Mesenchymal stem cell (in vitro differentiated cells and primary cell): ENCODE results near the gene PLEKHG2.

Source experiments
- DNase-seq: peaks from one replicate; pipeline ENCODE4 v3.0.0-alpha.2; 2013
- H2AFZ ChIP-seq: one replicate; pipeline ENCODE4 v1.6.1; 2013; ENCODE audit warnings: low read depth, mild to moderate bottlenecking, control low read depth, inconsistent platforms, low read length, moderate library complexity
- H2AK5ac ChIP-seq: 2 replicates; pipeline ENCODE4 v1.6.1; 2013; ENCODE audit warnings: low read length, moderate library complexity, mild to moderate bottlenecking, inconsistent platforms; ENCODE audit not compliant: severe bottlenecking
- H2BK120ac ChIP-seq: one replicate; pipeline ENCODE4 v1.6.1; 2013; ENCODE audit warnings: low read depth, mild to moderate bottlenecking, inconsistent platforms, low read length, moderate library complexity
- H2BK12ac ChIP-seq, 2 experiments: one replicate each; pipeline ENCODE4 v1.6.1; 2013; ENCODE audit warnings: inconsistent platforms in 2 of 2, low read length in 2 of 2, mild to moderate bottlenecking in 2 of 2, moderate library complexity in 2 of 2, control low read depth in 1 of 2
- H2BK15ac ChIP-seq: one replicate; pipeline ENCODE4 v1.6.1; 2013; ENCODE audit warnings: mild to moderate bottlenecking, low read depth, inconsistent platforms; ENCODE audit not compliant: poor library complexity, severe bottlenecking
- H2BK5ac ChIP-seq: 2 replicates; pipeline ENCODE4 v1.6.1; 2013; ENCODE audit warnings: low read depth, mild to moderate bottlenecking, low read length, control low read depth, inconsistent platforms; ENCODE audit not compliant: poor library complexity, severe bottlenecking
- H3K14ac ChIP-seq, 2 experiments: one replicate each; pipeline ENCODE4 v1.6.1; 2013; ENCODE audit warnings: inconsistent platforms in 2 of 2, low read length in 2 of 2, control low read depth in 1 of 2, mild to moderate bottlenecking in 1 of 2, moderate library complexity in 1 of 2
- H3K18ac ChIP-seq, 2 experiments: one replicate each; pipeline ENCODE4 v1.6.1; 2013; ENCODE audit warnings: inconsistent platforms in 2 of 2, low read length in 2 of 2, control low read depth in 1 of 2, low read depth in 1 of 2, mild to moderate bottlenecking in 1 of 2
- H3K23ac ChIP-seq, 2 experiments: one replicate each; pipeline ENCODE4 v1.6.1; 2013; ENCODE audit warnings: inconsistent platforms in 2 of 2, low read length in 2 of 2, mild to moderate bottlenecking in 2 of 2, moderate library complexity in 2 of 2, control low read depth in 1 of 2
- H3K27ac ChIP-seq: 2 replicates; pipeline ENCODE4 v1.5.1; 2013; ENCODE audit warnings: mild to moderate bottlenecking, moderate library complexity, low read length, control low read depth, inconsistent platforms; ENCODE audit not compliant: poor library complexity, severe bottlenecking
- H3K27me3 ChIP-seq, 2 experiments: 2 replicates each; pipeline versions ENCODE4 v1.6.1 to v1.7.0; 2013; ENCODE audit warnings: low read length in 2 of 2, mild to moderate bottlenecking in 2 of 2, moderate library complexity in 2 of 2, control low read depth in 1 of 2, inconsistent platforms in 1 of 2; ENCODE audit not compliant: control insufficient read depth in 1 of 2, insufficient read depth in 1 of 2
- H3K36me3 ChIP-seq, 2 experiments: 2 replicates each; pipeline versions ENCODE4 v1.6.1 to v1.7.0; 2013; ENCODE audit warnings: low read length in 2 of 2, control low read depth in 1 of 2, inconsistent platforms in 1 of 2, low read depth in 1 of 2, mild to moderate bottlenecking in 1 of 2; ENCODE audit not compliant: insufficient read depth in 2 of 2, control insufficient read depth in 1 of 2
- H3K4ac ChIP-seq, 2 experiments: one replicate each; pipeline ENCODE4 v1.6.1; 2013; ENCODE audit warnings: inconsistent platforms in 2 of 2, low read length in 2 of 2, mild to moderate bottlenecking in 2 of 2, moderate library complexity in 2 of 2, control low read depth in 1 of 2, low read depth in 1 of 2
- H3K4me1 ChIP-seq: 2 replicates; pipeline ENCODE4 v1.6.1; 2013; ENCODE audit warnings: low read depth, low read length, control low read depth; ENCODE audit not compliant: control insufficient read depth, insufficient read depth
- H3K4me2 ChIP-seq: 2 replicates; pipeline ENCODE4 v1.6.1; 2013; ENCODE audit warnings: low read length, mild to moderate bottlenecking, inconsistent platforms; ENCODE audit not compliant: poor library complexity, severe bottlenecking
- H3K4me3 ChIP-seq, 2 experiments: 2 replicates each; pipeline versions ENCODE4 v1.5.1 to v1.7.0; 2013; ENCODE audit warnings: low read length in 2 of 2, mild to moderate bottlenecking in 2 of 2, control low read depth in 1 of 2, low read depth in 1 of 2; ENCODE audit not compliant: insufficient read depth in 1 of 2
- H3K79me1 ChIP-seq: replicated peaks from 2 replicates; pipeline ENCODE4 v1.6.1; 2013; ENCODE audit warnings: mild to moderate bottlenecking, control low read depth, low read length, inconsistent platforms; ENCODE audit not compliant: poor library complexity, severe bottlenecking
- H3K9ac ChIP-seq: 2 replicates; pipeline ENCODE4 v1.7.0; 2013; ENCODE audit warnings: mild to moderate bottlenecking, low read length, moderate library complexity
- H3K9me3 ChIP-seq: 2 replicates; pipeline ENCODE4 v1.7.0; 2013; ENCODE audit warnings: mild to moderate bottlenecking, low read length; ENCODE audit not compliant: control insufficient read depth
- H4K8ac ChIP-seq: one replicate; pipeline ENCODE4 v1.6.1; 2013; ENCODE audit warnings: inconsistent platforms, mild to moderate bottlenecking, low read length, moderate library complexity
- H4K91ac ChIP-seq: one replicate; pipeline ENCODE4 v1.6.1; 2013; ENCODE audit warnings: mild to moderate bottlenecking, low read length, inconsistent platforms
- WGBS: methylation state at CpG from one replicate; pipeline ENCODE4 v1.1.7; 2013; ENCODE audit warnings: mixed read lengths; 5-methylcytosine and 5-hydroxymethylcytosine counted together

The PLEKHG2 gene

GRCh38 chr19:39426170-39426569 lies 13.7 kb downstream of the PLEKHG2 start:
- Histone ChIP-seq H2BK12ac (no peak overlapping the region), H2AFZ (no peak overlapping the region), H3K27me3 (no peaks in the 10 kb centered on the region), H3K9me3 (no peaks in the 10 kb centered on the region), H3K27ac (peak overlapping the region; percentile 12), H3K4me1 (peaks cover 30% of the 10 kb centered on the region), H3K79me1 (peaks cover 20% of the 10 kb centered on the region), H3K9ac (no peak overlapping the region), H3K36me3 (peaks cover 26 to 52% of the 10 kb centered on the region in 2 experiments), H4K8ac (no peak overlapping the region), H3K18ac (no peak overlapping the region), H2AK5ac (peak overlapping the region; percentile 73), H2BK5ac (peak overlapping the region; percentile 10), H3K4me2 (no peak overlapping the region), H2BK15ac (no peak overlapping the region), H2BK120ac (no peak overlapping the region), H4K91ac (no peak overlapping the region), H3K23ac (no peak overlapping the region), H3K4ac (no peak overlapping the region), H3K14ac (no peak overlapping the region), H3K4me3 (no peak overlapping the region)
- WGBS, result 96% methylated on average over 4 of the region's 5 CpGs
- DNase-seq, result peak; percentile 39

- H3K4ac ChIP-seq, result peak overlapping the region in 1 of 2 experiments; percentile 40
- H2BK12ac ChIP-seq, result peak overlapping the region; percentile 69 to 91
- H2AFZ ChIP-seq, result no peak overlapping the region
- H2BK15ac ChIP-seq, result no peak overlapping the region
- H3K14ac ChIP-seq, result peak overlapping the region in 1 of 2 experiments; percentile 67
- no peak overlapping the region for H3K4me2 ChIP-seq
- H3K9ac ChIP-seq, result no peak overlapping the region
- no peaks in the 10 kb centered on the region for H3K27me3 ChIP-seq
- 93% methylated on average over 11 of the region's 11 CpGs for WGBS
- H3K36me3 ChIP-seq, result peaks cover 27 to 51% of the 10 kb centered on the region in 2 experiments
- peak overlapping the region; percentile 92 for H2BK5ac ChIP-seq
- peak; percentile 32 for DNase-seq
- H3K23ac ChIP-seq, result peak overlapping the region in 1 of 2 experiments; percentile 9
- H4K8ac ChIP-seq, result no peak overlapping the region
- peaks cover 17% of the 10 kb centered on the region for H3K79me1 ChIP-seq
- H2BK120ac ChIP-seq, result no peak overlapping the region
- H4K91ac ChIP-seq, result peak overlapping the region; percentile 78
- no peaks in the 10 kb centered on the region for H3K9me3 ChIP-seq
- H3K18ac ChIP-seq, result peak overlapping the region; percentile 48 to 84
- peaks cover 33% of the 10 kb centered on the region for H3K4me1 ChIP-seq
- H3K4me3 ChIP-seq, result no peak overlapping the region
- peak overlapping the region; percentile 89 for H3K27ac ChIP-seq
- peak overlapping the region; percentile 99 for H2AK5ac ChIP-seq
Measured at GRCh38 chr19:39427707-39428106, 15.2 kb downstream of the PLEKHG2 start.

GRCh38 chr19:39428283-39429112 lies 16.0 kb downstream of the PLEKHG2 start:
- Histone ChIP-seq H3K9me3 (no peaks in the 10 kb centered on the region), H2AFZ (no peak overlapping the region), H3K27ac (peak overlapping the region; percentile 89), H3K4me3 (peak overlapping the region in 1 of 2 experiments; percentile 45), H3K18ac (peak overlapping the region; percentile 9 to 72), H3K23ac (no peak overlapping the region), H3K4me2 (peak overlapping the region; percentile 15), H2AK5ac (peak overlapping the region; percentile 11), H2BK120ac (peak overlapping the region; percentile 43), H3K4me1 (peaks cover 34% of the 10 kb centered on the region), H2BK15ac (peak overlapping the region; percentile 83), H4K91ac (peak overlapping the region; percentile 36), H3K4ac (peak overlapping the region; percentile 3 to 20), H4K8ac (peak overlapping the region; percentile 79), H3K9ac (peak overlapping the region; percentile 67), H3K36me3 (peaks cover 31 to 51% of the 10 kb centered on the region in 2 experiments), H3K14ac (no peak overlapping the region), H2BK5ac (peak overlapping the region; percentile 33), H3K79me1 (peaks cover 18% of the 10 kb centered on the region), H2BK12ac (peak overlapping the region; percentile 11 to 44), H3K27me3 (no peaks in the 10 kb centered on the region)
- DNase-seq, result peak; percentile 98
- WGBS, result 30% methylated on average over 16 of the region's 23 CpGs
